Measurements from ENCODE around the gene P2RX1.

Gene P2RX1

DNA sequence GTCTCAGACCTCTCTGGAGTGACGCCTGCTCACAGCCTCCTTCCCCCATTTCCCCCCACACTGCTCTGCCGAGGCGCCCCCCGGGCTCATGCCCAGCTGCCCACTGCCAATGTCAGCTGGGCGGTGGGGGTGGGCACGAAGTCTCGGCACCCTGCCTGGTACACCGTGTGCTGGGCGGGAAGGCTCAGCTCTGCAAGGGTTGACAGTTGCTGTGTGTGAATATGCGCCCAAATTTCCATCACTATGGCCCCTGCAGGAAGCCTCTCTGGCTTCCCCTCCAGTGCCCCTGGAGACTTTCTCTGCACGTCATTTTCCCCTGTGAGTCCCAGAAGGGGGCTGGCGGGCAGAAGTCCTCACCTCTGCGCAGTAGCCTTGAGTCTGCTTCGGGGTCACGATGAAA lies 11.8 kb downstream of the P2RX1 start:
- Histone ChIP-seq H2AFZ (ENCODE audit: low read length) (no peak overlapping the region), H4K20me1 (ENCODE audit: insufficient read depth, low read length) (no peaks in the 10 kb centered on the region), H3K4me3 (ENCODE audit: low read length) (no peak overlapping the region), H3K9ac (ENCODE audit: low read length) (no peak overlapping the region), H3K9me2 (replicated peaks; ENCODE audit: insufficient read depth, low read length) (no peaks in the 10 kb centered on the region), H3K9me3 (replicated peaks; ENCODE audit: insufficient read depth, low read length) (no peaks in the 10 kb centered on the region), H3K27me3 (replicated peaks; ENCODE audit: insufficient read depth, low read length) (no peaks in the 10 kb centered on the region), H3F3A (ENCODE audit: insufficient read depth, low read length) (no peaks in the 10 kb centered on the region), H3K36me3 (replicated peaks; ENCODE audit: insufficient read depth, low read length) (no peaks in the 10 kb centered on the region), H3K79me2 (ENCODE audit: low read length) (peaks cover 3% of the 10 kb centered on the region; the same call in 1 of the 2 replicates), H3K4me2 (ENCODE audit: low read depth, low read length) (no peak overlapping the region), H3K27ac (ENCODE audit: low read length) (no peak overlapping the region), H3K4me1 (ENCODE audit: low read length) (no peaks in the 10 kb centered on the region)
- DNase-seq: no peak
- no peak for TF ChIP-seq EZH2 (optimal IDR thresholded peaks at IDR 0.05; ENCODE audit: low read depth, low read length)
- TF ChIP-seq, protein P1, sequence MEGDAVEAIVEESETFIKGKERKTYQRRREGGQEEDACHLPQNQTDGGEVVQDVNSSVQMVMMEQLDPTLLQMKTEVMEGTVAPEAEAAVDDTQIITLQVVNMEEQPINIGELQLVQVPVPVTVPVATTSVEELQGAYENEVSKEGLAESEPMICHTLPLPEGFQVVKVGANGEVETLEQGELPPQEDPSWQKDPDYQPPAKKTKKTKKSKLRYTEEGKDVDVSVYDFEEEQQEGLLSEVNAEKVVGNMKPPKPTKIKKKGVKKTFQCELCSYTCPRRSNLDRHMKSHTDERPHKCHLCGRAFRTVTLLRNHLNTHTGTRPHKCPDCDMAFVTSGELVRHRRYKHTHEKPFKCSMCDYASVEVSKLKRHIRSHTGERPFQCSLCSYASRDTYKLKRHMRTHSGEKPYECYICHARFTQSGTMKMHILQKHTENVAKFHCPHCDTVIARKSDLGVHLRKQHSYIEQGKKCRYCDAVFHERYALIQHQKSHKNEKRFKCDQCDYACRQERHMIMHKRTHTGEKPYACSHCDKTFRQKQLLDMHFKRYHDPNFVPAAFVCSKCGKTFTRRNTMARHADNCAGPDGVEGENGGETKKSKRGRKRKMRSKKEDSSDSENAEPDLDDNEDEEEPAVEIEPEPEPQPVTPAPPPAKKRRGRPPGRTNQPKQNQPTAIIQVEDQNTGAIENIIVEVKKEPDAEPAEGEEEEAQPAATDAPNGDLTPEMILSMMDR (IDR thresholded peaks at IDR 0.05; ENCODE audit: low read length): no peak
- TF ChIP-seq EZH2phosphoT487 (IDR thresholded peaks at IDR 0.05; ENCODE audit: low read length): no peak

DNA sequence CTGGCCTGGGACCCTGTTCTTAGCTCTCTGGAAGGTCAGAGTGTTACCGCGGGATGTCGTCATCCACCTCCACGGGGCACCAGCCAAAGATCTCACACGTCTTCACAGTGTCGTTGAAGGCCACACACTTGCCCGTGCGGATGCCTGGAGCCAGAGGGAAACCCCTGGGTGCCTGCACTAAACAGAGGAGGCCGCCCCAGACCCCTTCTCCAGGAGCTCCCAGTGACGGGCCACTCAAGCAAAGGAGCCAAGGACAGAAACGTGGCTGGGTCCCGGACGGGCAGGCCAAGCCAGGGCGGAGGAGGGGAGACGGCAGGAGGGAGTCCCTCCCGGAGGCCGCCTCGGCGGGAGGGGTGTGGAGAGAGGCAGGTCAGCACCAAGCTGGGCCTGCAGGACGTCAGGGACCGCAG lies 12.4 kb downstream of the P2RX1 start:
- no peak overlapping the region for H3K9ac ChIP-seq (ENCODE audit: low read length)
- H3K4me2 ChIP-seq (ENCODE audit: low read depth, low read length): no peak overlapping the region
- no peak overlapping the region for H3K4me3 ChIP-seq (ENCODE audit: low read length)

GRCh38 chr17:3903051-3903825 lies 13.0 kb downstream of the P2RX1 start:
- no peaks in the 10 kb centered on the region for H3K4me1 ChIP-seq (ENCODE audit: low read length)
- H3K9me3 ChIP-seq (replicated peaks; ENCODE audit: insufficient read depth, low read length): no peaks in the 10 kb centered on the region
- H4K20me1 ChIP-seq (ENCODE audit: insufficient read depth, low read length): no peaks in the 10 kb centered on the region
- H3K79me2 ChIP-seq (ENCODE audit: low read length): no peaks in the 10 kb centered on the region
- no peak overlapping the region for H3K4me2 ChIP-seq (ENCODE audit: low read depth, low read length)
- H3K36me3 ChIP-seq (replicated peaks; ENCODE audit: insufficient read depth, low read length): no peaks in the 10 kb centered on the region
- TF ChIP-seq EZH2phosphoT487 (IDR thresholded peaks at IDR 0.05; ENCODE audit: low read length) (no peak), EZH2 (optimal IDR thresholded peaks at IDR 0.05; ENCODE audit: low read depth, low read length) (no peak)
- TF ChIP-seq, protein P1 (IDR thresholded peaks at IDR 0.05; ENCODE audit: low read length): no peak
- H3K27me3 ChIP-seq (replicated peaks; ENCODE audit: insufficient read depth, low read length): no peaks in the 10 kb centered on the region
- no peaks in the 10 kb centered on the region for H3K9me2 ChIP-seq (replicated peaks; ENCODE audit: insufficient read depth, low read length)
- no peaks in the 10 kb centered on the region for H3F3A ChIP-seq (ENCODE audit: insufficient read depth, low read length)
- no peak overlapping the region for H3K4me3 ChIP-seq (ENCODE audit: low read length)
- H2AFZ ChIP-seq (ENCODE audit: low read length): no peak overlapping the region
- no peak overlapping the region for H3K9ac ChIP-seq (ENCODE audit: low read length)
- DNase-seq: no peak
- H3K27ac ChIP-seq (ENCODE audit: low read length): no peak overlapping the region

More for the DNA sequence above, 12.4 kb downstream of the P2RX1 start:
- Histone ChIP-seq H3K9me2 (replicated peaks; ENCODE audit: insufficient read depth, low read length) (no peaks in the 10 kb centered on the region), H4K20me1 (ENCODE audit: insufficient read depth, low read length) (no peaks in the 10 kb centered on the region), H3K9me3 (replicated peaks; ENCODE audit: insufficient read depth, low read length) (no peaks in the 10 kb centered on the region), H3K4me1 (ENCODE audit: low read length) (no peaks in the 10 kb centered on the region), H3K79me2 (ENCODE audit: low read length) (no peaks in the 10 kb centered on the region), H3K27me3 (replicated peaks; ENCODE audit: insufficient read depth, low read length) (no peaks in the 10 kb centered on the region), H3K27ac (ENCODE audit: low read length) (no peak overlapping the region), H3K36me3 (replicated peaks; ENCODE audit: insufficient read depth, low read length) (no peaks in the 10 kb centered on the region), H3F3A (ENCODE audit: insufficient read depth, low read length) (no peaks in the 10 kb centered on the region), H2AFZ (ENCODE audit: low read length) (no peak overlapping the region)
- no peak for TF ChIP-seq EZH2 (optimal IDR thresholded peaks at IDR 0.05; ENCODE audit: low read depth, low read length)
- TF ChIP-seq, protein P1 (IDR thresholded peaks at IDR 0.05; ENCODE audit: low read length): no peak
- no peak for TF ChIP-seq EZH2phosphoT487 (IDR thresholded peaks at IDR 0.05; ENCODE audit: low read length)
- no peak for DNase-seq

All from MM.1S (cell line).